Inferior parietal cortex (tissue), 1 donor: Measurements from ENCODE around the gene WWOX.
"Not testable (repeated sequence)": the region's sequence is repeated elsewhere in the genome, so short reads cannot be mapped to it uniquely, and the experiment has no call there.

Experiments
- DNase-seq: peaks from one replicate; pipeline ENCODE4 v3.0.0-alpha.2; 2016; ENCODE audit errors: extremely low spot score

WWOX gene

GRCh38 chr16:78571898-78572358 lies 472.5 kb downstream of the WWOX start:
- DNase-seq, result no peak

- DNase-seq, result no peak
Measured at GRCh38 chr16:78574571-78574970, 475.1 kb downstream of the WWOX start.

DNA sequence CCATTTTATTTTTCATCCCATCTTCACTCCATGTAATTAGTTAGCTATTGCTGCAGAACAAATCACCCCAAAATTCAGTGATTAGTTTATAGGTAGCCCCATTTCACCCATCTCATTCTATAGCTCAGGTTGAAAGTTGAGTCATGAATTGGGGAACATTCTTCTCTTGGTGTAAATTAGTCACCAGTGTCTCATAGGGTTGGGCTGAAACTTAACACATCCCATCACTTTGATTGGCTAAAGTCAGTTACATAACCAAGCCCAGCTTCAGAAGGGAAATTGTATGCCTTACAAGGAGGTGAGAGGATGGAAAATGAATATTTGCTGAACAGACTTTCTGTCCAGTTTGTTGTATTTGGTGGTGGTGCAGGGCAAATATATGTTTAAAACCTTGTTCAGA lies 477.5 kb downstream of the WWOX start:
- DNase-seq, result no peak

DNA sequence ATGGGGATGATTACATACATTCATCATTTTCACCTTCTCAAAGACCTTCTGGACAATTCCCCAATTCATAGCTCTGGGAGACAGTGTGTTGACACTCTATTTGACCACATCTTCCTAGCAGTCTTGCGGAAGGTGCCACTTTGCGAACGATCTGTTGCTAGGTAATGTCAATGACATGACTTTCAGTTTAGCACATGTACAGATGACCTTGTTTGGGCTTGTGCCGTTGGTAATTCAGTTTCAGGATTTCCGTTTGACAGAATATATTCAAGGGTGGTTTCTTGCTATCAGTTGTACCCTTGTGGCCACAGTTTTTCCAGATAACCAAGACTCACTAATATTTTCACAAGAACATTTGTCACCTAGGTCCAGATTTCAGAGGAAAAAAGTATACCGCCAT lies 478.2 kb downstream of the WWOX start:
- DNase-seq, result no peak

DNA sequence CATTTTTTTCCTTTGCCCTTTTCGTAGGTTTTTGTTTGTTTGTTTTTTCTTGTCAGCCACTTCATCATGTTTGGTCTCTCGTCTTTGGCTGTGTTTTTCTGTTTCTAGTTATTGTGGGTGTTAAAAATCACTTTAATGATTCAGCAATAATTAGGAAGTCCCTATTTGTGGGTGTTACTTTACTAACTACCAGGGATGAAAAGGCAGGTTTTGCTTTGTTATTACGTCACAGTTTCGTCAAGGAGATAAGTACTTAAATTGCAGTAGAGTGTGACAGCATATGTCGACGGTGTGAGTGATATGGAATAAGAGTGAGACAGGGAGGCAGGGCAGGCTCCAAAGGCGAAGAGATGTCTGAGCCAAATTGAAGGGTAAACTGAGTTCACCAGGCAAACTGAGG lies 479.6 kb downstream of the WWOX start:
- no peak for DNase-seq

DNA sequence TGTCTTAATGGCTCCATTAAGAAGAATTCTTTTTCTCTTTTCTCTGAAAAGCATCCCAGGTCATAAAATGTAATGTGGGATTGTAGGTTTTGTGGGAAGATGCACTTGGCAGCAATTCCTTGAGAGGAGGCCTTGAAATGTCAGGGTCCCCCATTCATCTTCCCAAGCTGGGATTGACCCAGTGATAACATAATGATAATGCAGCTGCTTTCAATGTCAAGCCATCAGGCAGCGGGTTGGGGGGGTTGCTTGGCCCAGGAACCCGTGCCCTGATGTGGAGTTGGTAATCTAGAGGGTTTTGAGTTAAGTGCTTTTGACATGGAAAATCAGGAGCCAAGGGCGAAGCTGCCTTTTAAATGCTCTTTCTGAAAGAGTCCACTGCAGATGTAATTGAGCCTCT lies 484.0 kb downstream of the WWOX start:
- DNase-seq, result no peak

- no peak for DNase-seq
Measured at GRCh38 chr16:78584213-78584860, 484.9 kb downstream of the WWOX start.

DNA sequence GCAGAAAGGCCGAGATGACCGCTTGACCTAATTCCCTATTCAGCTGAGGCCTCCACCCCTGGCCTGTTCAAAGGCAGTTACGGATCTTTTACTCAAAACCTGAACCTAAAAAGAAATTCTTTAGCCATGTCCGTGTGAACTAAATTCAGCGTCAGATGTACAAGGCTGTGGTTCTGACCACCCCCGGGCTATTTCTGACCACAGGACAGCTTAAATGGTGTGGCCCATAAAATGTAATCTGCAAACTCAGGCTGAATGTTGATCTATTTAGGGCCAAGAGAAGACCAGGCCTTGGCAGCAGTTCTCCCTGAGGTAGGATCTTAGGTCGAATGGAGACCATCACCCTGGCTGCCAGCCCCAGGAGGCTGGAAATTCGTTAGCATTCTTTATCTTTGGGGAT lies 485.5 kb downstream of the WWOX start:
- DNase-seq, result no peak

DNA sequence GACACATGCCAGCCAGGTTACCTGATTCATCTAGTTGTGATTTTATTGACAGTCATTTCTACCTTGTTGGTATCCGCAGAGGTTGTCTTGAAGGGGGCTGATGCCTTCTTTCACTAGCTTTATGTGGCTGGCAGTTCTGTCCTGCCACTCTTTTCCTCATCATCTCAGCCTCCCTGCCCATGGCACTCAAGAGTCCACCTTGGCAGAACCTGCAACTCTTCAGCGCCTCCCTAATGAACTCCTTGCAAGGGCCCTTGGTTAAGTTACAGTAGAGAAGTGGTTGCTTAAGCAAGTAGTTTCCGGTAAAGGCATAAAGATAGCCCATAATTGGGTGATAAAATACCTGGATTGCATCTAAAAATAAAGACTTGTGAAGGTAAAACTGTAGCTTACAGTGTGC lies 489.9 kb downstream of the WWOX start:
- no peak for DNase-seq

DNA sequence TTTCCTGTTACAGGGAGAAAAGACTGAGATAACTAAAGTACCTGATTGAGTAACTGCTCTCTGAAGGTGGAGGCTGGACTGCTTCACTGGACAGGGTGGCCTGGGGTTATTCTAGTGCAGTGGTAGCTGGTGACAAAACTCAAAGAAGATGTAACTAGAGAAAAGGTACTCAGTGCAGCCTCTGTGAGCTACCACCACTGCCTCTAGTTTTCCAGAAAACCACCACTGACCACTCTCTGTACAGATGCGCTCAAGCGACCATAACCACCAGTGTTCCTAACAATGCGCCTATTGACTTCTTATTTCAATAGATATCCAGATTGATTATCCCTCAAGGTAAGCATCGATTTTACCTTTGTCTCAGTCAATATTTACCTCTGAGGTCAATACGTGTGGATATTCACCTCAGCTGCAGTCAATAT lies 492.2 kb downstream of the WWOX start:
- DNase-seq, result no peak

DNA sequence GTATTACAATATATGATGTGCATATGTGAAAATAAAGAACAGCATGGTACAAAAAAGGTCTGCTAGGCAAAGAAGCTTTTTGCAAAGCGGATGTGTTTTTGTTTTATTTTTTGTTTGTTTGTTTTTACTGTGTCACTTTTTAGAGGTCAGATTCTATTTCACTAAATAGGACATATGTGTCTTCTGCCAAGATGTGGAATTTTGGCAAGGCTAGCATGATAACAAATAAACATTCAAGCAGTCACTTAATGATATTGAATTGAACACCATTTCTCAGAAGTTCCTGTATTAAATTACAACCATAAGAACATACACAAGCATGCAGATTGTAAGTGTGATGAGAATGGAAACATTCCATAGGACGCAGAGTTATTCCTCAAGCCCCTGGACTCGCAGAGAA lies 492.7 kb downstream of the WWOX start:
- no peak for DNase-seq

DNA sequence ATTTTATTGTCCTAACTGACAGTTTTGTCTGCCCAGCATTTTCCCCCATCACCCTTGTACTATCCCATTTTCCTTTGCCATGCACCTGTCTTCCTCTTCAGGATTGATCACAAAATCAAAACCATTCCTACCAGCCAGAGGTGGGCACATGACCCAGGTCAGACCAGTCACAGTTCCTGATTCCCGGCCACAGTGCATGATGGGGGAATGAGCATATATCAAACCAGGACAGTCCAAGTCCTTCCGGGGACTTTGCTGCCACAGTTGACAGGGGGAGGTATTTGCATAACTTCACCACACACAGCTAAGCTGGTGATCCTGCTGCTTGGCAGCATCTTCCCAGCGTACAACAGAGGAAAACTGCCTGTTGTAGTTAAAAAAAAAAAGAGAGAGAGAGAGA lies 493.9 kb downstream of the WWOX start:
- DNase-seq, result no peak

GRCh38 chr16:78594191-78594590 lies 494.7 kb downstream of the WWOX start:
- DNase-seq, result no peak

- no peak for DNase-seq
Measured at GRCh38 chr16:78596348-78596995, 497.0 kb downstream of the WWOX start.

DNA sequence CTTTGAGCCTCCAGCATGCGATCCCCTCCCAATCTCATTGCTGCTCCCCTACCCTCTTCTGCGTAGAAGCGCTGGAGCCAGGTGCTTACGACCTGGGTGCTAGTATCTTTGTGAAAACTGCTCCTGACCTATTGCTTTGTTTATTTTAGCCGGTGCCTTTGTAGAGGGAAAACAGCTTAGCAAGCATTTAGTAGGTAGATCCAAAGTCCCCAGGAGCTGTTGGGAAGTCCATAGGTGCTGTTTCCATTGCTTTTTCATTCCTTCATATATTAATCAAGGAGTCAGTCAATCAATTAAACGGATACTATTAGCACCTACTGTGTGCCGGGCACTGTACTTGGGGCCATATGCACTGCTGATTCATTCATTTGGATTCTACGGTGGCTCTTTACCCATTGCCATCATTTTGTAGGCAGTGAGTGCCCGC lies 497.6 kb downstream of the WWOX start:
- no peak for DNase-seq

DNA sequence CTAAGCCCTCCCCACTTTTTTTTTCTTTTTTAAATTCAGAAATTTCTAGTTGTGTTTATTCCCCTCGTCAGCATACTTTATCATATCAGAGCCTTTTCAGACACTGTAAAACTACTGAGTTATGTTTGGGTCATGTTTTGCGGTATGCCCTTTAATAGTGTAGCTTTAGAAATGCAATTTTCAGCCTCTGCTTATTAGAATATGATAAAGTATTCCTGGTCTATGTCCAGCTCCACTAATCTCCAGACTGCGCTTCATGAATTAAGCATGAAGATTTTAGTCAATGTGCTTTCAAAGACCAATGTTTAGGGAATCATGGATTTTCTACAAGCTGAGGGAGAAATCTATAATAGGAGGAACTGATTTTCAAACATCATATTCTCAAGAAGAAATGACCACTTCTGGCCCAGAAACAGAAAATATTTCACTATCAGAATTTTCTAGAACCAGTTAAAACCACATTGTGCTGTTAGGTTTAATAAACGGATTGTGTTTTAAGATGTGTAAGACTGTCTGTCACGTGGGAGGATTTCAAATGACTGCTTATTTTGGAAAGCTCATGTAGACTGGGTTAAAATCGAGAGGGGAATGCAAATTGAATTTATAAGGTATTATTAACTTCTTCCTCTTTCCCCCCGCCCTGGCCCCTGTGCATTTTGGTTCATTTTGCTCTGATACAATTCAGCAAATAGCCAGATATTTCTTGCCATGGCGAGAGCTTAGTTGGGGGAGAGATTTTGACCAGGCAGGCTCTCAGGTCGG lies 498.5 kb downstream of the WWOX start:
- DNase-seq, result no peak

GRCh38 chr16:78599271-78599670 lies 499.8 kb downstream of the WWOX start:
- DNase-seq, result no peak

GRCh38 chr16:78604423-78605062 lies 505.1 kb downstream of the WWOX start:
- DNase-seq, result not testable (repeated sequence)

GRCh38 chr16:78605548-78606101 lies 506.2 kb downstream of the WWOX start:
- no peak for DNase-seq

GRCh38 chr16:78606545-78606944 lies 507.1 kb downstream of the WWOX start:
- DNase-seq, result no peak

DNA sequence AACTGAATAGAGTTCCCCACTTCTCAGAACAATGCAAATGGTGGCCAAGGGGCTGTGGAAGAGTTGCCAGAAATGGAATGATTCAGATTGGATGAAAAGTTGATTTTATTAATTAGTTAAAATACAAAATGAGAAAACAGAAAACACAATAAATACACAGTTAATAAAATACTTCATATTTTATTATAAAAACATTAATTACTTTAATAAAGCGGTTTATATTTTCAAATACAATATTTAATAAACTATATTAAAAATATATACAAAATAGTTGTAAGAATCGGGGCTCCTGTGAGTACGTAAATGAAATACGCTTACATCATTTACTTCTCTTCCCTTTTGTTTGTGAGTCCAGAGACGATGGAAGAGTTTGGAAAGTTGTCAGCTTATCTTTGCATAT lies 507.6 kb downstream of the WWOX start:
- no peak for DNase-seq

GRCh38 chr16:78607465-78607864 lies 508.0 kb downstream of the WWOX start:
- no peak for DNase-seq
